Peyer's patch (tissue), 4 donors: ENCODE data around the gene ROBO1.

Experiments used
- POLR2A ChIP-seq, 2 donors: fragments of 450-650 bp; IDR thresholded peaks; one replicate each; pipeline ENCODE4 v1.5.1; 2017; ENCODE audit warnings: antibody characterized with exemption in 2 of 2, mild to moderate bottlenecking in 2 of 2, moderate library complexity in 2 of 2
- TF ChIP-seq, protein P1 (sequence below), 6 experiments: fragments of 450-650 bp in 4 of 6; fragments of 200-600 bp in 2 of 6; sonication (generic) in 1 of 6; IDR thresholded peaks; one replicate each; pipeline ENCODE4 v1.5.1; 2017 to 2019; ENCODE audit warnings: antibody characterized with exemption in 6 of 6, mild to moderate bottlenecking in 3 of 6, moderate library complexity in 1 of 6

DNA sequence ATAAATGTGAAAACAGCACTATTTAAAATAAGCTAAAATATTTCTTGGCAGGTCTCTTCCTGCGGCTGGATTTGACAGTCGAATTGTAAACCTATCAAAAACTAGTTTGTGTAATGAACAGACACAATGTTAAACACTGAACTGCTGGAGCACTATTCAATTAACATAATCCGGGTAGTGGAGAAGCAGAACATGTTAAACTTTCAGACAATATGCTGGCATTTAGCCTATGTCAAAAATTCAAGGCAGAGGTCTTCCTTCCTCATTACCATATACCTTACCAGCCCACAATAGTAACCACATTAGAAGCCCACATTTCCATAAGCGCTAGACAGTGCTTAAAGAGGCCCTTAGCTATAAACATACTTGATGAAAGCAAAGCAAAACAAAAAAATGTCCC is 1042.9 kb downstream of the ROBO1 start:
- TF ChIP-seq, protein P1, sequence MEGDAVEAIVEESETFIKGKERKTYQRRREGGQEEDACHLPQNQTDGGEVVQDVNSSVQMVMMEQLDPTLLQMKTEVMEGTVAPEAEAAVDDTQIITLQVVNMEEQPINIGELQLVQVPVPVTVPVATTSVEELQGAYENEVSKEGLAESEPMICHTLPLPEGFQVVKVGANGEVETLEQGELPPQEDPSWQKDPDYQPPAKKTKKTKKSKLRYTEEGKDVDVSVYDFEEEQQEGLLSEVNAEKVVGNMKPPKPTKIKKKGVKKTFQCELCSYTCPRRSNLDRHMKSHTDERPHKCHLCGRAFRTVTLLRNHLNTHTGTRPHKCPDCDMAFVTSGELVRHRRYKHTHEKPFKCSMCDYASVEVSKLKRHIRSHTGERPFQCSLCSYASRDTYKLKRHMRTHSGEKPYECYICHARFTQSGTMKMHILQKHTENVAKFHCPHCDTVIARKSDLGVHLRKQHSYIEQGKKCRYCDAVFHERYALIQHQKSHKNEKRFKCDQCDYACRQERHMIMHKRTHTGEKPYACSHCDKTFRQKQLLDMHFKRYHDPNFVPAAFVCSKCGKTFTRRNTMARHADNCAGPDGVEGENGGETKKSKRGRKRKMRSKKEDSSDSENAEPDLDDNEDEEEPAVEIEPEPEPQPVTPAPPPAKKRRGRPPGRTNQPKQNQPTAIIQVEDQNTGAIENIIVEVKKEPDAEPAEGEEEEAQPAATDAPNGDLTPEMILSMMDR (IDR thresholded peaks at IDR 0.05), result no peak
- no peak for TF ChIP-seq POLR2A (IDR thresholded peaks at IDR 0.05)
